HepG2 (cell line): ENCODE measurements around the gene TPRA1. TPM values are rescaled to one million over a fixed set of nuclear protein-coding genes. Genes with fewer than 3 reads are reported as not detected.

Experiments used
- BCL3 ChIP-seq: sonication (generic); formaldehyde crosslinking; IDR thresholded peaks from 2 replicates; pipeline ENCODE4 v1.5.1; 2020; ENCODE audit warnings: mild to moderate bottlenecking, missing genetic modification reagents, moderate library complexity
- FOXJ3 ChIP-seq: sonication (generic); formaldehyde crosslinking; IDR thresholded peaks from 2 replicates; pipeline ENCODE4 v1.4.0; 2020; ENCODE audit warnings: missing genetic modification reagents, mild to moderate bottlenecking, borderline replicate concordance
- IKZF5 ChIP-seq: IDR thresholded peaks from 2 replicates; pipeline ENCODE4 v1.6.1; 2018; ENCODE audit warnings: missing genetic modification reagents, mild to moderate bottlenecking, missing compliant biosample characterization
- KDM5B ChIP-seq: sonication (generic); formaldehyde crosslinking; IDR thresholded peaks from 2 replicates; pipeline ENCODE4 v1.4.0; 2020; ENCODE audit warnings: missing genetic modification reagents, mild to moderate bottlenecking, borderline replicate concordance
- NCOA1 ChIP-seq: sonication (generic); formaldehyde crosslinking; IDR thresholded peaks from 2 replicates; pipeline ENCODE4 v1.9.0; 2021; ENCODE audit warnings: missing genetic modification reagents
- NFATC3 ChIP-seq: sonication (generic); formaldehyde crosslinking; IDR thresholded peaks from 2 replicates; pipeline ENCODE4 v1.5.1; 2020; ENCODE audit warnings: mild to moderate bottlenecking, missing genetic modification reagents
- NFE2L1 ChIP-seq: sonication (generic); formaldehyde crosslinking; IDR thresholded peaks from 2 replicates; pipeline ENCODE4 v1.4.0; 2020; ENCODE audit warnings: missing genetic modification reagents, mild to moderate bottlenecking, borderline replicate concordance
- NR2F1 ChIP-seq, 2 experiments: fragments of 450-650 bp in 1 of 2; formaldehyde crosslinking in 1 of 2; IDR thresholded peaks; 2 replicates each; pipeline versions ENCODE4 v1.5.0 to v1.6.1; 2016 to 2020; ENCODE audit warnings: mild to moderate bottlenecking in 1 of 2, missing compliant biosample characterization in 1 of 2, missing genetic modification reagents in 1 of 2, moderate library complexity in 1 of 2
- RFX3 ChIP-seq: IDR thresholded peaks from 2 replicates; pipeline ENCODE4 v1.6.1; 2016; ENCODE audit warnings: missing biosample characterization, missing genetic modification reagents
- SIX1 ChIP-seq: sonication (generic); formaldehyde crosslinking; IDR thresholded peaks from 2 replicates; pipeline ENCODE4 v1.4.0; 2020; ENCODE audit warnings: missing genetic modification reagents, borderline replicate concordance
- SOX5 ChIP-seq: IDR thresholded peaks from 2 replicates; pipeline ENCODE4 v1.6.1; 2016; ENCODE audit warnings: borderline replicate concordance
- ZC3H4 ChIP-seq: sonication (generic); formaldehyde crosslinking; IDR thresholded peaks from 2 replicates; pipeline ENCODE4 v1.4.0; 2020; ENCODE audit warnings: missing genetic modification reagents, borderline replicate concordance
- ZNF251 ChIP-seq: sonication (generic); formaldehyde crosslinking; IDR thresholded peaks from 2 replicates; pipeline ENCODE4 v1.9.0; 2021; ENCODE audit warnings: mild to moderate bottlenecking, missing genetic modification reagents
- ZNF691 ChIP-seq: sonication (generic); formaldehyde crosslinking; IDR thresholded peaks from 2 replicates; pipeline ENCODE4 v1.4.0; 2020; ENCODE audit warnings: missing genetic modification reagents, low read depth, mild to moderate bottlenecking, borderline replicate concordance
- ZNF777 ChIP-seq: sonication (generic); formaldehyde crosslinking; IDR thresholded peaks from 2 replicates; pipeline ENCODE4 v1.4.0; 2020; ENCODE audit warnings: missing genetic modification reagents
- ZSCAN21 ChIP-seq: sonication (generic); formaldehyde crosslinking; IDR thresholded peaks from 2 replicates; pipeline ENCODE4 v1.8.0; 2022; ENCODE audit warnings: mild to moderate bottlenecking, missing genetic modification reagents, moderate library complexity, borderline replicate concordance
- polyA plus RNA-seq, 8 experiments: library from polyadenylated mRNA; depleted of rRNA in 3 of 8; stranded (reverse) in 7 of 8; unstranded in 1 of 8; fragments of >200 nt; fragmentation: Illumina TruSeq in 4 of 8; extraction: Trizol in 4 of 8; gene quantifications; 2 replicates each; pipeline versions ENCODE4 v1.2.1 to v1.2.3, GENCODE V29; 2011 to 2016; ENCODE audit warnings: low read depth in 4 of 8, missing spikeins in 1 of 8, mixed read lengths in 1 of 8; ENCODE audit not compliant: insufficient read depth in 1 of 8
- total RNA-seq, 5 experiments: library from RNA; depleted of rRNA; stranded (reverse); fragments of >200 nt; fragmentation: Illumina TruSeq; extraction: Trizol; gene quantifications; 2 replicates each; pipeline ENCODE4 v1.2.3, GENCODE V29; 2016; ENCODE audit warnings: low read depth in 1 of 5
- TF ChIP-seq, protein P1 (sequence below), 2 experiments: sonication (generic) in 1 of 2; formaldehyde crosslinking in 1 of 2; IDR thresholded peaks; 2 replicates each; pipeline versions ENCODE4 v1.6.1 to v1.9.0; 2014 to 2022; ENCODE audit warnings: antibody characterized with exemption in 1 of 2, borderline replicate concordance in 1 of 2, inconsistent platforms in 1 of 2, low read depth in 1 of 2, missing genetic modification reagents in 1 of 2
- TF ChIP-seq, protein P2 (sequence below): sonication (generic); formaldehyde crosslinking; IDR thresholded peaks from 2 replicates; pipeline ENCODE4 v1.5.0; 2020; ENCODE audit warnings: missing genetic modification reagents

TPRA1 gene
- total and polyA plus RNA-seq, 2 of the 13 experiments (the other 11 are each of a cell fraction or from before 2014, with no cell fraction given): 25.4 to 25.8 TPM

- TF ChIP-seq BCL3 (0 out of 2 replicates have a peak, but pooled peaks have one; percentile 56), ZNF777 (CRISPR knock-in tag) (peak; percentile 43; the same call in 1 of the 2 replicates), FOXJ3 (CRISPR knock-in tag) (no peak), KDM5B (CRISPR knock-in tag) (peak; percentile 88), NFE2L1 (no peak), SIX1 (no peak), RFX3 (CRISPR knock-in tag) (no peak), ZNF691 (CRISPR knock-in tag) (no peak), IKZF5 (CRISPR knock-in tag) (0 out of 2 replicates have a peak, but pooled peaks have one; percentile 23), NFATC3 (CRISPR knock-in tag) (no peak), ZSCAN21 (peak; percentile 77), NR2F1 (CRISPR knock-in tag; IDR thresholded peaks at IDR 0.05) (no peak), ZNF251 (CRISPR knock-in tag) (no peak; the same call in 1 of the 2 replicates), SOX5 (CRISPR knock-in tag) (no peak), ZC3H4 (CRISPR knock-in tag) (no peak), NCOA1 (CRISPR knock-in tag) (no peak)
- TF ChIP-seq, protein P1, sequence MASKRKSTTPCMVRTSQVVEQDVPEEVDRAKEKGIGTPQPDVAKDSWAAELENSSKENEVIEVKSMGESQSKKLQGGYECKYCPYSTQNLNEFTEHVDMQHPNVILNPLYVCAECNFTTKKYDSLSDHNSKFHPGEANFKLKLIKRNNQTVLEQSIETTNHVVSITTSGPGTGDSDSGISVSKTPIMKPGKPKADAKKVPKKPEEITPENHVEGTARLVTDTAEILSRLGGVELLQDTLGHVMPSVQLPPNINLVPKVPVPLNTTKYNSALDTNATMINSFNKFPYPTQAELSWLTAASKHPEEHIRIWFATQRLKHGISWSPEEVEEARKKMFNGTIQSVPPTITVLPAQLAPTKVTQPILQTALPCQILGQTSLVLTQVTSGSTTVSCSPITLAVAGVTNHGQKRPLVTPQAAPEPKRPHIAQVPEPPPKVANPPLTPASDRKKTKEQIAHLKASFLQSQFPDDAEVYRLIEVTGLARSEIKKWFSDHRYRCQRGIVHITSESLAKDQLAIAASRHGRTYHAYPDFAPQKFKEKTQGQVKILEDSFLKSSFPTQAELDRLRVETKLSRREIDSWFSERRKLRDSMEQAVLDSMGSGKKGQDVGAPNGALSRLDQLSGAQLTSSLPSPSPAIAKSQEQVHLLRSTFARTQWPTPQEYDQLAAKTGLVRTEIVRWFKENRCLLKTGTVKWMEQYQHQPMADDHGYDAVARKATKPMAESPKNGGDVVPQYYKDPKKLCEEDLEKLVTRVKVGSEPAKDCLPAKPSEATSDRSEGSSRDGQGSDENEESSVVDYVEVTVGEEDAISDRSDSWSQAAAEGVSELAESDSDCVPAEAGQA (IDR thresholded peaks at IDR 0.05; ENCODE audit: low read depth): no peak
- TF ChIP-seq, protein P1 (CRISPR knock-in tag; IDR thresholded peaks at IDR 0.05; ENCODE audit: borderline replicate concordance): no peak
- TF ChIP-seq, protein P2, sequence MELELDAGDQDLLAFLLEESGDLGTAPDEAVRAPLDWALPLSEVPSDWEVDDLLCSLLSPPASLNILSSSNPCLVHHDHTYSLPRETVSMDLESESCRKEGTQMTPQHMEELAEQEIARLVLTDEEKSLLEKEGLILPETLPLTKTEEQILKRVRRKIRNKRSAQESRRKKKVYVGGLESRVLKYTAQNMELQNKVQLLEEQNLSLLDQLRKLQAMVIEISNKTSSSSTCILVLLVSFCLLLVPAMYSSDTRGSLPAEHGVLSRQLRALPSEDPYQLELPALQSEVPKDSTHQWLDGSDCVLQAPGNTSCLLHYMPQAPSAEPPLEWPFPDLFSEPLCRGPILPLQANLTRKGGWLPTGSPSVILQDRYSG: no peak
Measured at GRCh38 chr3:127628788-127629466, 38.4 kb upstream of the TPRA1 start, which contains the start of gene PODXL2 (continued).
